ENCODE data around the gene AZI2.

DNA sequence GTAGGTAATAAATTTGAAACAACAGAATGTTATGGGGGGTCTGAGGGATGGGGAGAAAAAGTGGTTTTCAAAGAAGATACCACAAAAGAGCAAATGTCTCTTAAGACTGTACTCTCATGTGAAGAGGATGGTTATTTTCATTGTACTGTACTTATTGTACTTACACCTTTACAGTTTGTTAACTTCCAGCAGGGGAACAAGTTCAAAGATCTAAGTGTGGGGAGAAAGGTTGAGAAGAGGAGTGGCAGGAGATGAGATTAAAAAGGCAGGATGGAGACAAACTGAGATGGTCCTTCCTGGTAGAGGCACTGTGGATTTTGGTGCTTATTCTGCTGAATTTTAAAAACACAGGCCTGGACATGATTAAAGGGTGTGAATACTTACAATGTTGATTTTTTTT is 5.5 kb downstream of the AZI2 start:
- no peak for TF ChIP-seq SUPT20H (IDR thresholded peaks at IDR 0.05; ENCODE audit: borderline replicate concordance, control insufficient read depth, low read depth, low read length)
- no peak for TF ChIP-seq MEF2A (IDR thresholded peaks at IDR 0.05; ENCODE audit: insufficient read depth, low read depth, low read length)
- TF ChIP-seq STAT1 (conservative IDR thresholded peaks at IDR 0.05), result no peak
- no peak for TF ChIP-seq CHD4 (IDR thresholded peaks at IDR 0.05)
- no peak for TF ChIP-seq YY1 (IDR thresholded peaks at IDR 0.05; ENCODE audit: low read depth, low read length)
- TF ChIP-seq MTA3 (IDR thresholded peaks at IDR 0.05; ENCODE audit: borderline replicate concordance, low read length), result no peak
- TF ChIP-seq, protein P1, sequence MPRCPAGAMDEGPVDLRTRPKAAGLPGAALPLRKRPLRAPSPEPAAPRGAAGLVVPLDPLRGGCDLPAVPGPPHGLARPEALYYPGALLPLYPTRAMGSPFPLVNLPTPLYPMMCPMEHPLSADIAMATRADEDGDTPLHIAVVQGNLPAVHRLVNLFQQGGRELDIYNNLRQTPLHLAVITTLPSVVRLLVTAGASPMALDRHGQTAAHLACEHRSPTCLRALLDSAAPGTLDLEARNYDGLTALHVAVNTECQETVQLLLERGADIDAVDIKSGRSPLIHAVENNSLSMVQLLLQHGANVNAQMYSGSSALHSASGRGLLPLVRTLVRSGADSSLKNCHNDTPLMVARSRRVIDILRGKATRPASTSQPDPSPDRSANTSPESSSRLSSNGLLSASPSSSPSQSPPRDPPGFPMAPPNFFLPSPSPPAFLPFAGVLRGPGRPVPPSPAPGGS (IDR thresholded peaks at IDR 0.05; ENCODE audit: borderline replicate concordance, insufficient read depth, low read depth, low read length, poor library complexity, severe bottlenecking), result no peak
- TF ChIP-seq, protein P2, sequence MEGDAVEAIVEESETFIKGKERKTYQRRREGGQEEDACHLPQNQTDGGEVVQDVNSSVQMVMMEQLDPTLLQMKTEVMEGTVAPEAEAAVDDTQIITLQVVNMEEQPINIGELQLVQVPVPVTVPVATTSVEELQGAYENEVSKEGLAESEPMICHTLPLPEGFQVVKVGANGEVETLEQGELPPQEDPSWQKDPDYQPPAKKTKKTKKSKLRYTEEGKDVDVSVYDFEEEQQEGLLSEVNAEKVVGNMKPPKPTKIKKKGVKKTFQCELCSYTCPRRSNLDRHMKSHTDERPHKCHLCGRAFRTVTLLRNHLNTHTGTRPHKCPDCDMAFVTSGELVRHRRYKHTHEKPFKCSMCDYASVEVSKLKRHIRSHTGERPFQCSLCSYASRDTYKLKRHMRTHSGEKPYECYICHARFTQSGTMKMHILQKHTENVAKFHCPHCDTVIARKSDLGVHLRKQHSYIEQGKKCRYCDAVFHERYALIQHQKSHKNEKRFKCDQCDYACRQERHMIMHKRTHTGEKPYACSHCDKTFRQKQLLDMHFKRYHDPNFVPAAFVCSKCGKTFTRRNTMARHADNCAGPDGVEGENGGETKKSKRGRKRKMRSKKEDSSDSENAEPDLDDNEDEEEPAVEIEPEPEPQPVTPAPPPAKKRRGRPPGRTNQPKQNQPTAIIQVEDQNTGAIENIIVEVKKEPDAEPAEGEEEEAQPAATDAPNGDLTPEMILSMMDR (IDR thresholded peaks at IDR 0.05 in 2 of 3, conservative IDR thresholded peaks at IDR 0.05 in 1 of 3; ENCODE audit: control insufficient read depth in 2 of 3, extremely low read depth in 1 of 3, insufficient read depth in 1 of 3, low read depth in 3 of 3, low read length in 3 of 3), result no peak

Measured in GM12878 (cell line).